GM23248 (cell line): ENCODE results near the gene ADCY5. TPM values are rescaled to one million over a fixed set of nuclear protein-coding genes. Genes with fewer than 3 reads are reported as not detected.

Experiments used
- DNase-seq: peaks from one replicate; pipeline ENCODE4 v3.0.0-alpha.2; 2015
- H2AFZ ChIP-seq: fragments of 200-600 bp; sonication (generic); 2 replicates; pipeline ENCODE4 v1.6.1; 2016; ENCODE audit warnings: antibody characterized with exemption
- H3F3A ChIP-seq: fragments of 200-600 bp; sonication (generic); 2 replicates; pipeline ENCODE4 v1.6.1; 2016; ENCODE audit warnings: mild to moderate bottlenecking, antibody characterized with exemption, mixed run types; ENCODE audit not compliant: insufficient read depth
- H3K27ac ChIP-seq: fragments of 200-600 bp; sonication (generic); 2 replicates; pipeline ENCODE4 v1.5.1; 2016; ENCODE audit warnings: mild to moderate bottlenecking
- H3K27me3 ChIP-seq: fragments of 200-600 bp; sonication (generic); replicated peaks from 2 replicates; pipeline ENCODE4 v1.6.1; 2016; ENCODE audit warnings: mild to moderate bottlenecking; ENCODE audit not compliant: insufficient read depth
- H3K36me3 ChIP-seq: fragments of 200-600 bp; sonication (generic); 2 replicates; pipeline ENCODE4 v1.6.1; 2016; ENCODE audit warnings: low read depth, mild to moderate bottlenecking
- H3K4me1 ChIP-seq: fragments of 200-600 bp; sonication (generic); 2 replicates; pipeline ENCODE4 v1.6.1; 2016; ENCODE audit warnings: mild to moderate bottlenecking; ENCODE audit not compliant: insufficient read depth
- H3K4me2 ChIP-seq: fragments of 200-600 bp; sonication (generic); one replicate; pipeline ENCODE4 v1.6.1; 2016; ENCODE audit warnings: mild to moderate bottlenecking; ENCODE audit not compliant: unreplicated experiment
- H3K4me3 ChIP-seq: fragments of 200-600 bp; sonication (generic); 2 replicates; pipeline ENCODE4 v1.5.1; 2016; ENCODE audit warnings: mild to moderate bottlenecking
- H3K79me2 ChIP-seq: fragments of 200-600 bp; sonication (generic); 2 replicates; pipeline ENCODE4 v1.6.1; 2016; ENCODE audit warnings: mild to moderate bottlenecking; ENCODE audit not compliant: insufficient read depth
- H3K9ac ChIP-seq: fragments of 200-600 bp; sonication (generic); 2 replicates; pipeline ENCODE4 v1.6.1; 2016; ENCODE audit warnings: mild to moderate bottlenecking
- H3K9me2 ChIP-seq: fragments of 200-600 bp; sonication (generic); 2 replicates; pipeline ENCODE4 v1.6.1; 2016; ENCODE audit warnings: mixed run types, mild to moderate bottlenecking, moderate library complexity; ENCODE audit not compliant: insufficient read depth
- H3K9me3 ChIP-seq: fragments of 200-600 bp; sonication (generic); one replicate; pipeline ENCODE4 v1.6.1; 2017; ENCODE audit warnings: low read depth
- H4K20me1 ChIP-seq: fragments of 200-600 bp; sonication (generic); 2 replicates; pipeline ENCODE4 v1.6.0; 2016; ENCODE audit not compliant: insufficient read depth
- EZH2 ChIP-seq: fragments of 200-600 bp; sonication (generic); IDR thresholded peaks from 2 replicates; pipeline ENCODE4 v1.6.1; 2018; ENCODE audit warnings: antibody characterized with exemption, mild to moderate bottlenecking; ENCODE audit not compliant: insufficient read depth, poor library complexity, severe bottlenecking
- EZH2phosphoT487 ChIP-seq: fragments of 200-600 bp; sonication (generic); IDR thresholded peaks from 2 replicates; pipeline ENCODE4 v1.6.1; 2018; ENCODE audit warnings: antibody characterized with exemption, moderate library complexity, mild to moderate bottlenecking, low read depth; ENCODE audit not compliant: insufficient read depth
- WGBS, 2 experiments: methylation state at CpG; one replicate each; pipeline ENCODE4 v1.1.6; 2015 to 2017; ENCODE audit warnings: low lambda C conversion rate in 2 of 2, low coverage in 1 of 2; ENCODE audit errors: missing lambda C conversion rate in 2 of 2; 5-methylcytosine and 5-hydroxymethylcytosine counted together
- in situ Hi-C: fragments of 300-500 bp; cut with MboI; formaldehyde crosslinking; loops from 2 replicates; pipeline ENCODE4 v1.15.0; 2020
- polyA plus RNA-seq: library from polyadenylated mRNA; unstranded; fragments of >200 nt; fragmentation: Nextera tagmentation; extraction: Ambion mirVana; gene quantifications from 2 replicates; pipeline ENCODE4 v1.2.1, GENCODE V29; 2016
- total RNA-seq: library from RNA; depleted of rRNA; stranded (reverse); fragments of >200 nt; shearing (Covaris generic); gene quantifications from 2 replicates; pipeline ENCODE4 v1.2.3, GENCODE V29; 2014

ADCY5 gene
- total and polyA plus RNA-seq, 2 experiments from 2014 or later = 0.09 to 1.2 TPM

DNA sequence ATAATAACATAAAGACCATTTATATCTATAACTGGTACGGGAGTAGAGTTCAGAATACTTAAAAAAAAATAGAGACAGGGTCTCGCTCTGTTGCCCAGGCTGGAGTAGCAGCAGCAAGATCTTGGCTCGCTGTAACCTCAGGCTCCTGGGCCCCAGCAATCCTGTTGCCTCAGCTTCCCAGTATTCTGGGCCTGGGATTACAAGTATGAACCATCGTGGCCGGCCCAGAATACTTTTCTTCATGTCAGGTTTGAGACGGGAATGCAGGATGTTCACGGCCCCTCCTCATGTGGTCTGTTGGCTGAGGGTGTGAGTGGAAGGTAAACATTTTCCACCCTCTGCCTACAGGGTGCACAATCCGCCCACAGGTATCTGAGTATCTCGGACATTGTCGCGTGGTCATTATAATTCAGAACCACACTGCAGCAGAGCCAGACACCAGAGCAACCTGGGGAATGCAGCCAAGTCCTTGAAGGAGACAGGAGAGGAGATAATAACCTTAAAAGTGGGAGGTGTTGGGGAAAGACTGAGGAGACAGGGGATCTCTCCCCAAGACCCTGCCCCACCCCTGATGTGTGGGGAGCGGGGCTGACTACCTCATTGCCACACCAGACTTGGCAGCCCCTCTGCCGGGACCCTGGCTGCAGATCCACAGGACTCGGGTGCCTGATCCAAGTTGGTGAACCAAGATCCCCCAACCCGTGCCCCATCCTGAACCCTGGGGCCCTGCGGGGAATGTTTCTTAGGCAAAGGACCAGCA lies 106.8 kb downstream of the ADCY5 start:
- H3K9me2 ChIP-seq = no peaks in the 10 kb centered on the region
- no peak overlapping the region for H3K4me2 ChIP-seq
- H3K9ac ChIP-seq = no peak overlapping the region
- 85 to 88% methylated on average over 16 of the region's 16 CpGs for WGBS, 2 experiments
- TF ChIP-seq EZH2phosphoT487 (no peak), EZH2 (no peak)
- no peaks in the 10 kb centered on the region for H3K4me1 ChIP-seq
- H3F3A ChIP-seq = no peaks in the 10 kb centered on the region
- H3K4me3 ChIP-seq = no peak overlapping the region
- DNase-seq = no peak
- no peaks in the 10 kb centered on the region for H4K20me1 ChIP-seq
- no peak overlapping the region for H2AFZ ChIP-seq
- no peaks in the 10 kb centered on the region for H3K9me3 ChIP-seq
- H3K79me2 ChIP-seq = no peaks in the 10 kb centered on the region
- H3K36me3 ChIP-seq = no peaks in the 10 kb centered on the region
- no peak overlapping the region for H3K27ac ChIP-seq
- H3K27me3 ChIP-seq = peaks cover 24% of the 10 kb centered on the region
- in situ Hi-C loops = no loop called here

DNA sequence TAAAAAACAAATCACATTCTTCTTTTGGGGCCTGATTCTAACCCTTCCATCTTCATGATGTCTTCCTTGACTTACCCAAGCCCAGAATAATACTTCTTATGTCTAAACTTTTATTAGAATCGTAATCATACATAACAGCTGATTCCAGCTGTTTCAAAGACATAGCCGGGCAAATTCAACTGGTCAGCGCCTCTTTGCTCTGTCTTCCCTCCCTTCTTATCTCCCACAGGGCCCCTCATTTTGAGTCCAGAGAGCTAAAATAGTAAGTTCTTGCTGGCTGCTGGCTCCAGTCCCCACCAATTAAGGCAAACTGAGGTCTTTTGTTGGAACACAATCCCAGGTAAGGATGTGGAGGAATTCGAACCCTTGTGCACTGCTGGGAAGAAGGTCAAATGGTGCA lies 108.6 kb downstream of the ADCY5 start:
- Histone ChIP-seq H3K27ac (no peak overlapping the region), H3K4me3 (no peak overlapping the region), H3K36me3 (no peaks in the 10 kb centered on the region), H4K20me1 (no peaks in the 10 kb centered on the region), H3K79me2 (no peaks in the 10 kb centered on the region), H3K27me3 (peaks cover 15% of the 10 kb centered on the region), H3K9ac (no peak overlapping the region), H2AFZ (no peak overlapping the region), H3K4me2 (no peak overlapping the region), H3K9me3 (no peaks in the 10 kb centered on the region), H3K9me2 (no peaks in the 10 kb centered on the region), H3K4me1 (no peaks in the 10 kb centered on the region), H3F3A (no peaks in the 10 kb centered on the region)
- TF ChIP-seq EZH2 (no peak), EZH2phosphoT487 (no peak)
- no peak for DNase-seq
- in situ Hi-C loops = no loop called here
- 58 to 63% methylated on average over 4 of the region's 4 CpGs for WGBS, 2 experiments

DNA sequence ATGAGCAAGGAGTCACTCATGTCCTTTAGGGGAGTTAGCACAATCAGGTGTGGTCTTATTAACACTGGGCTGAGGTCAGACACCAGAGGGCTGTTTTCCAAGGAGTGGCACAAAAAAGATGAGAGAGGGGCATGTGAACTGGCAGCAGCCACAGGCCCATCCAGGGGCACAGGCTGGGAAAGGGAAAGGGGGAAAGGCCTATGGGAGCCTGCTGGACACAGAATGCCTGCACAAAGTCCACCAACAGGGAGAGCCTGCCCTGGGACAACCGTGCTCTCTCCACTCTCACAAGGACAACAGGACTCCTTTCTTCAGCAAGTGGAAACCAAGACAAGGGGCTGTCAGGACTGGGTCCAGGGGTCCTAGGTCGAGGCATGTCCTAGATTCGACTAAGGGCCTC lies 109.6 kb downstream of the ADCY5 start:
- Histone ChIP-seq H3K79me2 (no peaks in the 10 kb centered on the region), H3K27me3 (peaks cover 15% of the 10 kb centered on the region), H3K4me2 (no peak overlapping the region), H3K9me3 (no peaks in the 10 kb centered on the region), H3K4me3 (no peak overlapping the region), H3K9ac (no peak overlapping the region), H3K4me1 (no peaks in the 10 kb centered on the region), H3K9me2 (no peaks in the 10 kb centered on the region), H4K20me1 (no peaks in the 10 kb centered on the region), H2AFZ (no peak overlapping the region), H3F3A (no peaks in the 10 kb centered on the region), H3K27ac (no peak overlapping the region), H3K36me3 (no peaks in the 10 kb centered on the region)
- 38 to 53% methylated on average over 3 of the region's 3 CpGs for WGBS, 2 experiments
- TF ChIP-seq EZH2 = no peak
- TF ChIP-seq EZH2phosphoT487 = no peak
- in situ Hi-C loops = loop anchor here (10.0 kb wide), 1 partner anchor 145 kb away; no protein-coding TSS in a partner anchor
- DNase-seq = no peak

DNA sequence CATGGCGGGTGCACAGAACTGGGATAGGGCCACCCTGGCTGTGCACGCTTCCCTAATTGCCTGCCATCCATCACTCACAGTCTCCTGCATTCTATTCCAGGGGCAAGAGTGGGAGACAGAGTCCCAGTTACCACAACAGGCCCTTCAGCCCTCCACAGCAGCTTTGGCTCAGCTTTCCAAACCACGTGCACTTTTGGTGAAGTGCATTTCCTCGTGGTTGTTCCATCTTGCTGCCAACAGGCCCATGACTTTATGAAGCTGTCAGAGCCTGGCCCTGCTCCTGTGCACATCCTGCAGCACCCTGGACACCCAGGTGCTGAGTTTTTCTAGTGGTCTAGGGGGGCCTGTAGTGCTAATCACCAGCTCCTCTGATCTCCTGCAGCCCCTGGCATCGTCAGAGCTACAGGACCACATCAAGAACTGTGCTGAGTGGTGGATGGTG lies 110.2 kb downstream of the ADCY5 start:
- H3K9me3 ChIP-seq = no peaks in the 10 kb centered on the region
- whole genome bisulfite sequencing, 2 experiments = 49 to 51% methylated on average over 5 of the region's 5 CpGs
- H3K4me2 ChIP-seq = no peak overlapping the region
- H3K4me3 ChIP-seq = no peak overlapping the region
- H3K9ac ChIP-seq = no peak overlapping the region
- no peak overlapping the region for H3K27ac ChIP-seq
- no peak for DNase-seq
- no peak overlapping the region for H2AFZ ChIP-seq
- peaks cover 20% of the 10 kb centered on the region for H3K27me3 ChIP-seq
- TF ChIP-seq EZH2phosphoT487 = no peak
- no peak for TF ChIP-seq EZH2
- in situ Hi-C loops = loop anchor here (10.0 kb wide), 1 partner anchor 146 kb away; no protein-coding TSS in a partner anchor
- H3K79me2 ChIP-seq = no peaks in the 10 kb centered on the region
- no peaks in the 10 kb centered on the region for H3K36me3 ChIP-seq
- H3F3A ChIP-seq = no peaks in the 10 kb centered on the region
- no peaks in the 10 kb centered on the region for H3K9me2 ChIP-seq
- no peaks in the 10 kb centered on the region for H3K4me1 ChIP-seq
- H4K20me1 ChIP-seq = no peaks in the 10 kb centered on the region
